ENCODE results near the gene SNRPF.

DNA sequence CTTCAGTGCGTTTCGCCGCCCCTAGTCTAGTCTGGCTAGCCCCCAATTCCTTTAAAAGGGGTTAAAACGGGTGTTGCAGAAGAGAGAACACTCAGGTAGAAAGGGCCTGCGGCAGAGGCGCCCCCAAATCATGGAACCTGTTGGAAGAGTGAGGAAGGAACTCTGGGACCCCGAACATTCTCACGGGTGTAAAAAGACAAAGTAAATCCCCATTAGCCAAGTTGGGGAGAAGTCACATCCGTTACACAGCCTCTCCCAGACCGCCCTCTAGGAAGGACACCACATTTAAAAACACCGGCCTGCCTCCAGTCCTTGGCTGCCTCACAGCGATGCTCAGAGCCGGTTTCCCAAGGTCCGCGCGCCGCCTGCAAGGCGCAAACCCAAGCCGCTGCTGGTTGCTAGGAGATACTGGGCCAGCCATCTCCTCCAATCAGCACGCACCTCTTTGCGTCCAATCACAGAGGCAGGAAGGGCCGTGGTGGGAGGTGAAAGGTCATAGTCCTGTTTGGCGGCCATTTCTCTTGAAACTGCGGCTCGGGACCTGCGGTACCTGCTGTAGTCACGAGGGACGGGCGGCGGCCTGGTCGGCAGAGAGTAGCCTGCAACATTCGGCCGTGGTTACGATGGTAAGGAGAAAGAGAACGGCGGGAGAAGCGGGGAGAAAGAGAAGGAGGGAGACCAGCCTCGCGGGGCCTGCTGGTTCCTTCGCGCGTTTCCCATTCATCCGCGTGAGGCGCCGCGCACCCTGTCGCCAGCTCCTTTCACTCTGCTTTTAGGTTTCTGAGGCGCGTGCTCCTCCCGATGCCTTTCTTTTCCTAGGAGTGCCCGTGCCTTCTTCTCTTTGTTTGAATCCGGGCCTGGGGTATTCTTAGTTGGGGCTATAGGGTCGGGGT lies at the start of gene SNRPF:
- TF ChIP-seq EGR1 (IDR thresholded peaks at IDR 0.05; ENCODE audit: borderline replicate concordance, low read depth, low read length) (no peak), POLR2A (IDR thresholded peaks at IDR 0.05; ENCODE audit: control extremely low read depth in 1 of 2, low read depth in 2 of 2, low read length in 2 of 2) (peak; percentile 62 to 87)
